Activated CD8-positive, alpha-beta memory T cell treated with anti-CD3 and anti-CD28 coated beads, Interleukin-2, amount 50 U/mL, for 24 hours (primary cell): ENCODE results near the gene BRIP1.
"Not testable (repeated sequence)": the region's sequence is repeated elsewhere in the genome, so short reads cannot be mapped to it uniquely, and the experiment has no call there.

Experiments
- DNase-seq: peaks from one replicate; pipeline ENCODE4 v3.0.0-alpha.2; 2020; ENCODE audit errors: extremely low read depth

The BRIP1 gene

GRCh38 chr17:61862975-61863800 is at the start of gene BRIP1:
Gene BRIP1, minus strand, starts transcription at chr17:61863528. Its CDS starts 1,989 bp downstream, at chr17:61861539.
- peak; percentile 86 for DNase-seq

GRCh38 chr17:61908292-61909037 is 45.1 kb upstream of the BRIP1 start:
- DNase-seq, result no peak

DNA sequence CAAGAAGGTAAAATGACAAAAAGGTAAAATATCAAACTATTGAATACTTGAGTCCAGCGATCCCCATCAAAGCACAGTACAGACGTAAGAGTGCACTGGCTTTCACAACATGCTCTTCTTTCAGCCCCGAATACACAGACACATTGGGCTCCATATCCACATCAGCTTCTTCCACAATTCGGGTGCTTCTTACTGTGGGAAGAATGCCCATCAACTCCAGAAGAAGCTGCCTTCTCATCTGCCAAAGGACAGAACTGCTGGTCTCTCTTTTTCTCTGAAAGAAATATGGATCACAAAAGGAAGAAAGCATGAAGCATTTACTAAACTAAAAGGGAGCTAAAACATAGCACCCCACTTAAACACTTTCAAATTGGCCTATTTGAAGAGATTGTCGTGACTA is 44.0 kb upstream of the BRIP1 start:
- no peak for DNase-seq

DNA sequence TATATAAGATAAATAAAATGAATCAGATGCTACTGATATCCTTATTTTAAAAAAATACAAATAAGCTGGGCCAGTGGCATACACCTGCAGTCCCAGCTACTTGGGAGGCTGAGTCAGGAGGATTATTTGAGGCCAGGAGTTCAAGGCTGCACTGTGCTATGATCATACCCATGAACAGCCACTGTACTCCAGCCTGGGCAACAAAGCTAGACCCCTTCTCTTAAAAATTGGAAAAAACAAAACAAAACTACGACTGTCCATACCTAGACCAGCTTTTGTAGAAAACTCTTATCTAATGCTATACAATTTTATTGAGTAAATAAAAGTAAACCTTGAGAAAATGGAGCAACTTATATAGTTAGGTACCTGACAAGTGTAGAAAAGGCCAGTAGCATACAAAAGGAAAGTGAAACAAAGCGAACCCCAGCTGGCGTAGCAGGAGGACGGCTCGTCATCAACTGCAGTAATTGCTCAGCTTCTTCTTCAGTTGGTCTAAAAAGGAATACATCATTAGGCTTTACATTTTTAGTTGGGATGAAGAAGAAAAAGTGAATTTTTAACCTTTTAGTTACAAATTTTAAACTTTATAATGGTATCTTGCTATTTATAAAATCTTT is 40.9 kb upstream of the BRIP1 start:
- DNase-seq, result no peak

DNA sequence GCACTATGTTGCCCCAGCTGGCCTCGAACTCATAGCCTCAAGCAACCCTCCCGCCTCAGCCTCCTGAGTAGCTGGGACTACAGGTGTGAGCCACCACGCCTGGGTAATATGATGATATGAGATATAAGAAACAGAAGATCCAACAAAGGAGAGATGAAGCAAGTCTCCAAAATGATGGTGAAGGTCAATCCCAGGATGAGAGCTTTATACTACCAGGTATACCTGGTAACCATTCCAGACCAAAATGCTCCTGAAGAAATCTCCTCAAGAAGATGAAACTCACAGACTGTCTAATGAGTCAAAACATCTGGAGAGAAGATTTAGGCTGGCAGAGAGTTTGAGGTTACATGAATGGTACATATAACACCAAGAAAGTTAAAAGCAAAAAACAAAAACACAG is 39.9 kb upstream of the BRIP1 start:
- DNase-seq, result no peak

GRCh38 chr17:61897548-61898180 is 34.3 kb upstream of the BRIP1 start:
- no peak for DNase-seq

GRCh38 chr17:61895391-61895790 is 32.1 kb upstream of the BRIP1 start:
- no peak for DNase-seq

- DNase-seq, result not testable (repeated sequence)
Measured at GRCh38 chr17:61894310-61894709, 31.0 kb upstream of the BRIP1 start.

GRCh38 chr17:61887733-61888132 is 24.4 kb upstream of the BRIP1 start:
- not testable (repeated sequence) for DNase-seq

GRCh38 chr17:61885865-61886264 is 22.5 kb upstream of the BRIP1 start:
- DNase-seq, result not testable (repeated sequence)

GRCh38 chr17:61884864-61885263 is 21.5 kb upstream of the BRIP1 start:
- DNase-seq, result no peak

DNA sequence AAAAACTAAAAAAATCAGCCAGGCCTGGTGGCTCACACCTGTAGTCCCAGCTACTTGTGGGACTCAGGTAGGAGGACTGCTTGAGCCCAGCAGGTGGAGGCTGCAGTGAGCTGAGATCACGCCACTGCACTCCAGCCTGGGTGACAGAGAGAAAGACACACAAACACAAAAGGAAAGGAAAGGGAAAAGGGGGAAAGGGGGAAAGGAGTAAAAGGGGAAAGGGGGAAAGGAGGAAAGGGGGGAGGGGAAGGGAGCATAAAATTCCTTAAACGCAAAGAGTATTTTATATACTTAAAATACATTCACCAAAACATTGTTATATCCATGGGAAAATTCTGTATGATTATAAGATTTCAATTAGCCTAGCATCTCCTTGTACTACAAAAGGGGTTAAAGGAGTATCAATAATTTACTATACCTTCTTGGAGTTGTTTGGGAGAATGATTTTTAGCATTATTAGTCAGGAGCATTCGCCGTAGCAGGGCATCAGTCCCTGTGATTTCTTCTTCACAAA is 17.3 kb upstream of the BRIP1 start:
- no peak for DNase-seq

DNA sequence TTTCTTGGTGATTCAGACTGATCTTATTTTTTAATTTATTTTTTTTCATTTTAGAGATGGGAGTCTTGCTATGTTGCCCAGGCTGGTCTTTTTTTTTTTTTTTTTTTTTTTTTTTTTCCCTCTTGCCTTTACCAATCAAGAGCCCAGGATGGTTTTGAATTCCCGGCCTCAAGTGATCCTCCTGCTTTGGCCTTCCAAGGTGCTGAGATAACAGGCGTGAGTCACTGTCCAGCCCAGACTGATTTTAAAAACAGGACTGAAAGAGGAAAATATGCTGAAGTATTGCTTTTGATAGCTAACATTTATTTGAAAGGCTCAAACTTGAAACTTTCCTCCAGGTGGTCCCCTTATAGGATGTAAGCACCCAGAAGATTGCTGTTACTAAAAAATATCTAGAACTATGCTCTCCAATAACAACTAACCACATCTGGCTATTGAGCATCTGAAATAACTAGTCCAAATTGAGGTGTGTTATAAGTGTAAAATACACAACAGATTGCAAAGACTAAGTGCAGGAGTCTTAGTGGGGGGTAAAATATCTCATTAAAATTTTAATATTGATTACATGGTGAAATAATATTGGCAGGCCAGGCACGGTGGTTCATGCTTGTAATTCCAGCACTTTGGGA is 15.8 kb upstream of the BRIP1 start:
- DNase-seq, result no peak

- DNase-seq, result no peak
Measured at GRCh38 chr17:61878520-61878919, 15.2 kb upstream of the BRIP1 start.

- DNase-seq, result no peak
Measured at GRCh38 chr17:61877837-61878236, 14.5 kb upstream of the BRIP1 start.

DNA sequence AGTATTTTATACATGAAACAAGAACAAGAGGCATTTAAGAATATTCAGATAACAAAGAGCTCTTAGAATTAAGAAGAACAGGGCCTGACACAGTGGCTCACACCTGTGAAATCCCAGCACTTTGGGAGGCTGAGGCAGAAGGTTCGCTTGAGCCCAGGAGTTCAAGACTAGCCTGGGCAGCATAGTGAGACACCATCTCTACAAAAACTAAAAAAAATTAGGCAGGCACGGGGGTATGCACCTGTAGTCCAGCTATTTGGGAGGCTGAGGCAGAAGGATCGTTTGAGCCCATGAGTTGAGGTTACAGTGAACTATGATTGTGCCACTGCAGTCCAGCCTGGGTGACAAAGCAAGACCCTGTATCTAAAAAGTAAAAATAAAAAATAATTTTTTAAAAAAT is 12.5 kb upstream of the BRIP1 start:
- DNase-seq, result no peak

- DNase-seq, result no peak
Measured at GRCh38 chr17:61875285-61875684, 12.0 kb upstream of the BRIP1 start.

DNA sequence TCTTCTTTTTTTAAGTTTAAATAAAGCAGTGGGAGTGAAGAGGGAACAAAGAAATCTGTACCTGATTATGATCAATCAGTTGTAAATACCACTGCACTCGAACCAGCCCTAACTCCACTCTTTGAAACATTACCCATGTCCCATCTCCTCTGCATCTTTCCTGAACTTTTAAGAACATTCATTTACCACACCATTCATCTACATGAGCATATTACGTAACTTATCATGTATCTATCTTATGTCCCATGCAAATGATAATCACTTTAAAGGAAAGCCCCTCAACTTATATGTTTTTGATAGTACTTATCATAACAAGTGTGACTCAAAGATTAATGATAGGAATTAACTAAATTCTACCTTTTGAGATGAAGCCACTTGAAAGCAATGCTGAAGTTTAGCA is 10.7 kb upstream of the BRIP1 start:
- no peak for DNase-seq

- no peak for DNase-seq
Measured at GRCh38 chr17:61872099-61872498, 8.8 kb upstream of the BRIP1 start.

DNA sequence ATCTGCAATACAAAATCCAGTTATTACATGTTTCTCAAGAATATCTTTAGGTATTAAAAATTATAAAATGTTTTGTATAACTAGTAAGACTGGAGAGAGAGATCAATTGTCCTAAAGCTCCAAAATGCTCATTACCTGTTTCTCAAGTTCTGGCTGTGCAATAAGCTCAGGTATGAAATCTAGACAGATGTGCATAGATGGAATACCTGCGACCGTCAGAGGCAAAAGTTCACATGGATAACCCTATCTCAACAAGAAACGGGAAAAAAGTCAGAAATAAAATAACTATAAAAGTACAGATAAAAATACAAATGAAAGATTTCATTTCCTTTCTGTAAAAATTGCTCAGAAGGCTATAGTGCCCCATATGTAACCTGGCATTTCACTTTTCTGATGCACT is 5.8 kb upstream of the BRIP1 start:
- DNase-seq, result no peak

DNA sequence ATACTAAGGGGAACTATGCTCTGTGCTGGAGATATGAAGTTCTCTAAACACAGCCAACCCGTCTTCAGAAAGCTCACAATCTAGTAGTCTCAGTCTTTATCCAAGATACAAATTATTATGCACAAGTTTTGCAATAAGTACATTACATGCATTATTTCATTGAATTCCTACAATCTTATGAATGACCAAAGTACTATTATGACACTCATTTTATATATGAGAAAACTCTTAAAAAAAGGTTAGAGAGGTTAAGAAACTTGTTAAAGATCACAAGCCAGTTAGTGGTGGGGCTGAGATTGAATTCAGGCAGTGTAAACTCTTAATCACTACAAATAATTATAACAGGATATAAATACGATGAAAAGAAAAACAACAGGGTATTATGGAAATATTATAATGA is 4.7 kb upstream of the BRIP1 start:
- DNase-seq, result no peak

- DNase-seq, result no peak
Measured at GRCh38 chr17:61867033-61867432, 3.7 kb upstream of the BRIP1 start.
